ENCODE measurements around the gene SLC25A20. TPM values are rescaled to one million over a fixed set of nuclear protein-coding genes. Genes with fewer than 3 reads are reported as not detected.

SLC25A20 gene, protein sequence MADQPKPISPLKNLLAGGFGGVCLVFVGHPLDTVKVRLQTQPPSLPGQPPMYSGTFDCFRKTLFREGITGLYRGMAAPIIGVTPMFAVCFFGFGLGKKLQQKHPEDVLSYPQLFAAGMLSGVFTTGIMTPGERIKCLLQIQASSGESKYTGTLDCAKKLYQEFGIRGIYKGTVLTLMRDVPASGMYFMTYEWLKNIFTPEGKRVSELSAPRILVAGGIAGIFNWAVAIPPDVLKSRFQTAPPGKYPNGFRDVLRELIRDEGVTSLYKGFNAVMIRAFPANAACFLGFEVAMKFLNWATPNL
- 10 to 100 TPM; 18.3 to 20.5 TPM for total RNA-seq

DNA sequence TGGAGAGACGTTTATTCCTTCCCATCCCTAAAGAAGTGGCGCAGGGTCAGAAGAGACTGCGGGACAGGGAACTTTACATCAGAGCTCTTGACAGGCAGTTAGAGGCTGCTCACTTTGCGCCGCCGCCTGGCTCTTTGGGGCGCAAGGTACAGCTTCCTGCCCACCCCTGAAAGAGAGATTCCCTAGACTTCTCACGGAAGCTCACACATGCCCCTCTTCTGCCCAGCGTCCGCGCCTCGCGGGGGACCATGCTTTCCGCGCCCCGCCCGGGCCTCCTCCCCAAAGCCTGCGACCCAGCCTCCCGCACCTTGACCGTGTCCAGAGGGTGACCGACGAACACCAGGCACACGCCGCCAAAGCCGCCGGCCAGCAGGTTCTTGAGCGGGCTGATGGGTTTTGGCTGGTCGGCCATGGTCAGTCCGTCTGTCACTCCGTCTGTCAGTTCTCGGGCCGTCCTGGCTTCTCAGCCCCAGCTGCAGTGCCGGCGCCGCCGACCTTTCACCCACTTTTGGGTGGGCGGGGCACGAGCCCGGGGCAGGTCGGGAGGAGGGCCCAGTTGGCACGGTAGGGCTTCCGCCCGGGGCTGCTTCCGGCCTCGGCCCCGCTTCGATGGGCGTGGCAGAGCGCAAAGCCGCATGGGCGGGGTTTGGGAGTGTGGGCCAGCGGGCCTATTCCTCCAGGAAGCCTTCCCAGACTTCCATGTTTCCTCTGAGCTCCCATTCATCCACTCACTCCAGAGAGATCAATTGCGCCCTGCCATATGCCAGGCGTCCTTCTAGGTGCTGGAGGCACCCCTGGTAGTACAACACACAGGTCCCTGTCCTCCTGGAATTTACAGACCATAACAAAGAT lies at the start of gene SLC25A20:
Gene SLC25A20, minus strand, starts transcription at position 500 of the 852 bp plus-strand sequence. Its CDS starts 88 bp downstream, at position 412.
- DNase-seq (ENCODE audit: low spot score in 2 of 2) (peak; percentile 92 to 95), ATAC-seq (peak; percentile 96 to 98)
- Mint-ChIP-seq H3K36me3 (peaks cover 0 to 8% of the 10 kb centered on the region in 2 donors), H3K27ac (peak within 1 kb of the TSS; percentile 83 to 97), H3K9me3 (no peaks in the 10 kb centered on the region)

DNA sequence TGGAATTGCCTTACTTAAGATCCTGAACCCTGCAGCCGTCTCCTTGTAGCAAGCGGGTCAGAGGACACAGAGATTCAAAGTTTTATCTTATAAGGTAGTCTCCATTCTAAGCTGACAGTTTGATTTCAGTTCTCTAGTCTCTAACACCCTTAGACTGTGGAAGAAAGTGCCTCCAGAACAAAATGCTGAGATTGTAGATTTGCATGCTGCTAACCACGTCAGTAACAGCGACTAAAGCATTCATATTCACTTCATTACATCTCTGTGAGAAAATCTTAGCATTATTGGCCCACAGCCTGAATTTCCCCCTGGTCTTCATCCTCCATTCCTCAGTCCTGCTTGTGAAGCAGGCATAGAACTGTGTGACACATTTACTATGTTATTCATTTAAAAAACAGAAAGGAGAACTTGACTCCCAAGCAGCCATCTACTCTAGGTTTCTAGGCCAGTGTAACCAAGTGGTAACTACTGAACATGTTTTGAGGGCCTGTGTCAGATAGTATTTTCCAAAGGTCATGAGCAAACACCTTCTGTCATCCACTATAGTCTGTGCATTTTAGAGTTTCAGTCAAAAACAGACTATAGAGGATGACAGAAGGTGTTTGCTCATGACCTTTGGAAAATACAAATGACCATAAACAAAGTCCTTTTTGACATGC lies 47.3 kb upstream of the SLC25A20 start:
- H3K27ac Mint-ChIP-seq, result peak overlapping the region; percentile 51 to 72
- ATAC-seq (peak; percentile 62 to 68), DNase-seq (ENCODE audit: low spot score in 2 of 2) (no peak)
- no peaks in the 10 kb centered on the region for H3K9me3 Mint-ChIP-seq
- peaks cover 0 to 8% of the 10 kb centered on the region in 2 donors for H3K36me3 Mint-ChIP-seq

DNA sequence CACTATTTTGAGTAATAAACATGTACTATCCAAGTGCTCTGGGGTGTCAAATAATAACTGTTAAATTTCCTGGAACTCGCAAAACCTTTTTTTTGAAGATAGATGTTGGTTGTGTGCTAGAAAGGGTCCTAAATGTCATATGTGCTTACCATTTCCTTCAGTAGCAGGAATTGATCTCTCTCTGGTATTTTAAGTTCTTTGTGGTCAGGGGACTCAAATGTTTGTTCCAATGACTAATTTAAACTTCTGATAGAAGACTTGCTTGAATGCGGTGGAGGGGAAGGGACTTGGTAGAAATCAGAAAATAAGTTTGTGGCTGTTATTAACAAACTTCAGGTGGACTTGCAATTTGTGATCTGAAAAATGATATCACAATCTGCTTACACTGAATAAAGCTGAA lies 46.8 kb upstream of the SLC25A20 start:
- H3K27ac Mint-ChIP-seq, result peak overlapping the region; percentile 53 to 72
- no peaks in the 10 kb centered on the region for H3K9me3 Mint-ChIP-seq
- DNase-seq (ENCODE audit: low spot score in 2 of 2) (no peak), ATAC-seq (peak; percentile 48 to 56)
- peaks cover 0 to 8% of the 10 kb centered on the region in 2 donors for H3K36me3 Mint-ChIP-seq

DNA sequence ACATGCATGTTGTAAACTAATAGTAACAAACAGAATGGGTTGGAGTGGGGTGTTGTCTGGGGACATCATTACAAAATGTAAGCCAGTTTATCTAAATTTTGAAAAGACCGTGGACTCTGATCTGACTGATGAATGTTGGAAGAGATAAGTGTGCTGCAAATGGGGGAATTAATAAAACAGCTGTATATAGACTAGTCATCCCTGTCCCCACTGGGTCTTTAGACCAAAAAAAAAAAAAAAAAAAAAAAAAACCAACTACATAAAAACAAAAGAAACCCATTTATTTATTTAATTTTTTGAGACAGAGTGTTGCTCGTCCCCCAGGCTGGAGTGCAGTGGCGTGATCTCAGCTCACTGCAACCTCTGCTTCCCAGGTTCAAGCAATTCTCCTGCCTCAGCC lies 40.0 kb upstream of the SLC25A20 start:
- ATAC-seq (no peak), DNase-seq (ENCODE audit: low spot score in 2 of 2) (no peak)
- Mint-ChIP-seq H3K36me3 (peaks cover 6 to 38% of the 10 kb centered on the region in 2 donors), H3K9me3 (no peaks in the 10 kb centered on the region), H3K27ac (peak overlapping the region in 1 of 2 donors; percentile 63)

DNA sequence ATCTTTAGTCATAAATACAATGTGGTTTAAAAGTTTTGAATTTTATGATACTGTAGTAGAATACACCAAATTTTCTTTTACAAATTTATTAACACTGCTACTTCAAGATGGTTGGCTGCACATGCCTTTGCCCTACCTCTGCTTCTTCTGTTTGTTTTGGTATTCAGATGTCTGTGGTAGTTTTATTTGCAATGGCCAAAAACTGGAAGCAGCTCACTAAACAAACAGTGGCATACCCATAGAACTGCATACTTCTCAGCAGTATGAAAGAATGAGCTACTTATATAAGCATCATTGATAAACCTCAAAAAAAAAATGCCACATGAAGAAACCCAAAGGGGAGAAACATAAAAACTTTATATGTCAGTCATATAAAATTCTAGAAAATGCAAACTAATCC lies 39.5 kb upstream of the SLC25A20 start:
- peak overlapping the region; percentile 61 to 63 for H3K27ac Mint-ChIP-seq
- H3K36me3 Mint-ChIP-seq, result peaks cover 6 to 37% of the 10 kb centered on the region in 2 donors
- H3K9me3 Mint-ChIP-seq, result no peaks in the 10 kb centered on the region
- no peak for DNase-seq (ENCODE audit: low spot score in 2 of 2)
- no peak for ATAC-seq

DNA sequence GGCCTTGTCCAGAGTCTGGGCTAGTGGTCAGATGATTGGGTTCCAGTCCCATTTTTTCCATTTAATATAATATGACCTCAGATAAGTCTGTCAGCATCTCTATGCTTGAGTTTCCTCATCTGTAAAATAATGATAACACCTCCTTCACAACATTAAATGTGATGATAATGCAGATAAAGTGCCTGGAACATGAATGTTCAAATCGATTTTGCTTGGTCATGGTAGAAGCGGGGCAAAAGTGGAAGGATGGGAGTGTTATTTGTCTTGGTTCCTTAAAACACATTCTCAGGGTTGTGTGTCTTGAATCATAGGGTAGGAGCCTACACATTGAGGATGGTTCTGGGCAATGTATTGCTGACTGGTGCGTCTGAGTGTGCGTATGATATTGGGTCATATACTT lies 36.8 kb upstream of the SLC25A20 start:
- no peak overlapping the region for H3K27ac Mint-ChIP-seq
- DNase-seq (ENCODE audit: low spot score in 2 of 2) (no peak), ATAC-seq (no peak)
- peaks cover 12 to 46% of the 10 kb centered on the region in 2 donors for H3K36me3 Mint-ChIP-seq
- no peaks in the 10 kb centered on the region for H3K9me3 Mint-ChIP-seq

DNA sequence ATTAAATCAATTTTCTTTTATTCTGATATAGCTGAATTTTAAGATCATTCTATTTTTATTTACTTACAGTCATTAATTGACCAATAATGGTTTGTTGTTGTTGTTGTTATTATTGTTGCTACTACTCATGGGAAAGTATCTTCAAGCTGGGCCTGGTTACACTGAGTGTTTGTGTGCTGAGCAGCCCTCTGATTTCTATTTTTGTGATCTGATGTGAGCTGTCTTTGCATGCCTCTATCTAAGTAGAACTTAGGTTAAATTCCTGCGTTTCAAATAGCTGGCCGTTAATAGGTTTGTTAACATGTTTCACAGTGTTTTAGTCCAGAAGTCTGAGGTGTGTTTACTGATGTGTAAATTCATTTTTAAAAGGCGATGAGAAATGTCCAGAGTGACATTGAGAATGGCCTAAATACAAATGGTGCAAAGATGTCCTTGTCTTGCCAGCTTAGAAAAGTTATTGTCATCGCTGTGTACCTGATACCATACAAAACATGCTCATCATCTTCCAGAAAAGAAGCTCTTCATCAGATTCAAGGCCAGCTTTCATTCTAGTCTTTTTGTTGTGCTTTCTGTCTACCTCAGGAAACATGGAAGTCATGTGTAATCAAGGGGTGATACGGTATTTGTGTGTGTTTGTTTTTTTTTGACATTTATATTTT lies 35.8 kb upstream of the SLC25A20 start:
- H3K9me3 Mint-ChIP-seq, result no peaks in the 10 kb centered on the region
- peaks cover 16 to 52% of the 10 kb centered on the region in 2 donors for H3K36me3 Mint-ChIP-seq
- no peak overlapping the region for H3K27ac Mint-ChIP-seq
- DNase-seq (ENCODE audit: low spot score in 2 of 2), result no peak
- no peak for ATAC-seq

DNA sequence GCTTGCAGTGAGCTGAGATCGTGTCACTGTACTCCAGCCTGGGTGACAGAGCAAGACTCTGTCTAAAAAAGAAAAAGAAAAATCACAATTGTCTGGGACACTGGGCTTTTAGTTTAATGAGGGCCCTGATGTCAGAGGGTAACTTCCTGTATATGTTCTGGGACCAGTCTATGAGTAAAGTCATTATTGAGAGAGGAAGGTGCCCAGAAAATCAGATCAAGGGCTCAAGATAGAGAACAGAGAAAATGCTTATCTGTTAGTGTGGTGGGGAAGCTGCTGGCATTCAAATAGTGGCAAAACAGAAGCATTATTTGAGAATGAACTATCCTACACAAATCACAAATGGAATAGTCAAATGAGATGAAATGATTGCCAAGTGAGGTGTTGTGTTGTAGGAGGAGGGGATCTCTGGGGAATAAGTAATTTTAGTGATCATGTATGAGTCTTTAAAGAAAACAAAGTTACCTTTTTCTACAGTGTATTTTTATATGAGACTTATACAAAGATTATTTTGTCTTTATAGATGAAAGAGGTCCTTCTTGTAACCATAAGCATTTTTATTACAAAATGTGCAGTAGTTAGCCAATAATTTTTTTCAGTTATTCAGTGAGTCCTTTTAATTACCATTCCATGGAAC lies 33.4 kb upstream of the SLC25A20 start:
- ATAC-seq (peak in 1 of 2 donors; percentile 39), DNase-seq (ENCODE audit: low spot score in 2 of 2) (no peak)
- peak overlapping the region in 1 of 2 donors; percentile 82 for H3K27ac Mint-ChIP-seq
- no peaks in the 10 kb centered on the region for H3K9me3 Mint-ChIP-seq
- peaks cover 27 to 52% of the 10 kb centered on the region in 2 donors for H3K36me3 Mint-ChIP-seq

DNA sequence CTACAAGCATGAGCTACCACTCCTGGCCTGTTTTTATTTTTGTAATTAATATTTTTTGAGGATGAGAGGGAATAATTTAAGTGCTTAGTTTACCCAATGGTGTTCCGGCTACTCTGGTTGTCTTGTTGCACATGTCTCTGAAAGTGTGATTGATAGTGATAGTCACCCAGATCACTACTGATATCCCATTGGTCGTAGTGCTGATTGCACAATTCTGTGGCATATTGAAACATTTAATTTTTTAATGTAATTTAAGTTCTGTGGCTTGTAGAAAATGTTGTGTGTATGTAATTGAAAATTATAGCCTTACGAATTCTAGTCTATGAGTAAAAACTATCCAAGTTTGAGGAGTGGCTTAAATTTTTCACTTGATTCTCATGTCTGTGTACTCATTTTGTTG lies 31.9 kb upstream of the SLC25A20 start:
- H3K27ac Mint-ChIP-seq, result peak overlapping the region in 1 of 2 donors; percentile 65
- ATAC-seq (no peak), DNase-seq (ENCODE audit: low spot score in 2 of 2) (no peak)
- H3K9me3 Mint-ChIP-seq, result no peaks in the 10 kb centered on the region
- H3K36me3 Mint-ChIP-seq, result peaks cover 28 to 66% of the 10 kb centered on the region in 2 donors

DNA sequence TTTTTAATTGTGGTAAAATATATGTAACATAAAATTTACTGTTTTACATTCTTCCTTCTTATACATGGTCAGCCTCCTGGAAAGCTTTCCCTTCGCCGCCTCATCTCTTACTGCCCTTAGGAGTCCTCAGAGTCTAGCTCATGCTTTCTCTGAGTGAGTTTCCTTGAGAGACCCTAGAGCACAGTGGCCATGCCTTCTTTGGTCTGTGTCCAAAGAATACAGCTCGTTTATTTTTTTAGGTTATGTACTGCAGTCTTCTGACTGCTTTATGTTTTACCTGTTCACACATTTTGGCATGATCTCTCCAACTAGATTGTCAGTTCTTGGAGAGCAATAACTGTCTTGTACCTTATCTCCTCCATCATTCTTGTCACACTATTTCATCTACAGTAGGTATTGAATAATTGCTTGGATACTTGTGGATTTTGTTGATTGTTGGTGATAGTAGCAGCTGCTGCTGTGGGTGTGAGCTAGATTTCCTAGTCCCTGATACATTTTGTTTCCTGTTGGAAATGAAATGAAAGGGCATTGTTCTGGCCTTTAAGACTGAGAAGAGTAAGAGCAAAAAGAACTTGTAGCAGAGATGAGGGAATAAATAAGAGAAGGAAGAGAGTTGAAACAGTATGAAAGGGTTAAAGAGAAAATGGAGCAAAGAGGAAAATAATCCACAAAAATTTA lies 30.8 kb upstream of the SLC25A20 start:
- H3K9me3 Mint-ChIP-seq, result no peaks in the 10 kb centered on the region
- peaks cover 28 to 62% of the 10 kb centered on the region in 2 donors for H3K36me3 Mint-ChIP-seq
- H3K27ac Mint-ChIP-seq, result peak overlapping the region; percentile 68 to 88
- DNase-seq (ENCODE audit: low spot score in 2 of 2), result no peak
- no peak for ATAC-seq

DNA sequence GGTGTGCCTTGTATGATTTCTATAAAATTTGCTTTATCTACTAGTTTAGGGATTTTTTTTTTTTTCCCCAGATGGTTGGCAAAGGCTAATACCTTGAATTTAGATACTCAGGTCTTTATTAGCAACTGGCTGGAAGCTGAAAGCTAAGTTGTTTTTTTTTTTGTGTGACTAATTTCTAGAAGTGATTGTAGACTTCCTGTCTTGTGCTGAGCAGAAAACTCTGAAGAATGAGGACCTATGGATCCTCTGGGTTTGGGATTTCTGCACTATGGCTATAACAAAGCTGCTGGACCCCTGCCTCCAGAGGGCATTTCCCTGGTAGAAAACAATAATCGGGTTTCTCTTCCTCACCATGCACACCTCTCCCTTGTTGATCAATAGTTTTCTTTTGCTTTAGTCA lies 30.0 kb upstream of the SLC25A20 start:
- ATAC-seq, result peak; percentile 35 to 52

DNA sequence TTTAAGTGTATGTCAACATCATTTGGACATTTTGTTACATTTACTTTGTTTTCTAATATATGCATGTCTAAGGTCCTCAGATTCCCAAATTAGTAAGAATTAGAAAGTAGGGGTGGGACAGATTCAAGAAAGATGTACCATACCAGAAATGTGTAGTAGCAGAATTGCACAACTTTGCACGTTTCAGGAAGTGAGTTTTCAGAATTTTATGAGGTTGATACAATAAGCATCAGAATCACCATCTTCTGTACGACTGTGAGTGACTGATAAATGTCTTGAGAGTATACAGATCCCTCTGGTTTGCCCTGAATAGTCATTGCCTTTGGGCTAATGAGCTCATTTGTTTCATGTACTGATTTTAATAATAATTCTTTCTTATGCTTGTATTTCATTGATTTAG lies 29.2 kb upstream of the SLC25A20 start:
- peak overlapping the region; percentile 69 to 90 for H3K27ac Mint-ChIP-seq
- H3K9me3 Mint-ChIP-seq, result no peaks in the 10 kb centered on the region
- DNase-seq (ENCODE audit: low spot score in 2 of 2) (no peak), ATAC-seq (peak; percentile 74 to 92)
- H3K36me3 Mint-ChIP-seq, result peaks cover 28 to 51% of the 10 kb centered on the region in 2 donors

More for the DNA sequence above, 30.0 kb upstream of the SLC25A20 start:
- no peaks in the 10 kb centered on the region for H3K9me3 Mint-ChIP-seq
- peaks cover 28 to 55% of the 10 kb centered on the region in 2 donors for H3K36me3 Mint-ChIP-seq
- no peak for DNase-seq (ENCODE audit: low spot score in 2 of 2)
- H3K27ac Mint-ChIP-seq, result peak overlapping the region; percentile 69 to 73

DNA sequence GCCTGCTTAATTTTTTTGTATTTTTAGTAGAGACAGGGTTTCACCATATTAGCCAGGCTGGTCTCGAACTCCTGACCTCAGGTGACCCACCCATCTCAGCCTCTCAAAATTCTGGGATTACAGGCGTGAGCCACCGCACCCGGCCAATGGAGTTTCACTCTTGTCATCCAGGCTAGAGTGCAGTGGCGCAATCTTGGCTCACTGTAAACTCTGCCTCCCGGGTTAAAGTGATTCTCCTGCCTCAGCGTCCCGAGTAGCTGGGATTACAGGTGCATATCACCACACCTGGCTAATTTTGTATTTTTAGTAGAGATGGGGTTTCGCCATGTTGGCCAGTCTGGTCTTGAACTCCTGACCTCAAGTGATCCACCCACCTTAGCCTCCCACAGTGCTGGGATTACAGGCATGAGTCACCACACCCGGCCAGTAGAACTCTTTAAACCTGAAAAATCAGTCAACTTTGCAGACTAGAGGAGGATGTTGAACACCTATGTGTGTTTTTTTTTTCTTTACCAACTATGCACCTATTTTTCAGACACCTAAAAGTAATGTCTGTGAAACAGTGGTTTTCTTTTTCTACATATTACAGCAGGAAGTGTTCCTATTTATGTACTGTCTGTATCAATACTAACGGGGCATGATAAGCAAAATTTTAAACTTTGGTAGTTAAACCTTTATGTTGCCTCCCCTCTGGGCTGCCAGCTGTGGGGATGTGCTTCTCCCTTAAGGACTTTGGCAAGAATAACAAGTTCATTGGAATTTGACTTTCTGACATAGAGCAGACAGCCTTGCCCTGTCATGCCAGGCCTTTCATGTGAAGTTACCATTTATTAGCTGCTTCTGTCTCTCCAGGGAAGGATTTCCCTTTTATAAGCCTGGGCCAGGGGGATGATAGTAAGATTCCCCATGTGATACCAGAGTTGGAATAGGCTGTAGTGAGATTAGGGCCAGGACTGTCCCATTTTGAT lies 28.0 kb upstream of the SLC25A20 start:
- Mint-ChIP-seq H3K9me3 (no peaks in the 10 kb centered on the region), H3K36me3 (peaks cover 22 to 38% of the 10 kb centered on the region in 2 donors), H3K27ac (peak overlapping the region; percentile 69 to 90)
- ATAC-seq (peak; percentile 25 to 38), DNase-seq (ENCODE audit: low spot score in 2 of 2) (no peak)

Measured in activated naive CD4-positive, alpha-beta T cell treated with anti-CD3 and anti-CD28 coated beads, Interleukin-2, amount 50 U/mL, for 72 hours (primary cell).